HEK293 (cell line): Measurements from ENCODE around the gene TXNIP.

Experiments
- GLIS1 ChIP-seq: fragments of 450-650 bp; formaldehyde crosslinking; IDR thresholded peaks from 2 replicates; pipeline ENCODE4 v1.5.1; 2016; ENCODE audit warnings: missing biosample characterization, missing genetic modification characterization
- OSR2 ChIP-seq: fragments of 450-650 bp; formaldehyde crosslinking; IDR thresholded peaks from 2 replicates; pipeline ENCODE4 v1.5.1; 2016; ENCODE audit warnings: missing biosample characterization, missing genetic modification characterization
- PRDM1 ChIP-seq: fragments of 450-650 bp; formaldehyde crosslinking; IDR thresholded peaks from 2 replicates; pipeline ENCODE4; 2016; ENCODE audit warnings: missing biosample characterization, missing genetic modification characterization
- REPIN1 ChIP-seq: fragments of 450-650 bp; formaldehyde crosslinking; IDR thresholded peaks from 2 replicates; pipeline ENCODE4 v1.5.1; 2017; ENCODE audit warnings: missing biosample characterization, missing genetic modification characterization, low read depth
- SCRT2 ChIP-seq: fragments of 450-650 bp; formaldehyde crosslinking; IDR thresholded peaks from 2 replicates; pipeline ENCODE4 v1.5.1; 2016; ENCODE audit warnings: missing biosample characterization, missing genetic modification characterization
- SETDB1 ChIP-seq: IDR thresholded peaks from one replicate; pipeline ENCODE4 v1.6.1; 2017; ENCODE audit warnings: mild to moderate bottlenecking, low read length, moderate library complexity, mixed read lengths; ENCODE audit not compliant: insufficient read length
- SP3 ChIP-seq: fragments of 450-650 bp; formaldehyde crosslinking; IDR thresholded peaks from 2 replicates; pipeline ENCODE4 v1.5.1; 2016; ENCODE audit warnings: missing biosample characterization, missing genetic modification characterization
- SP7 ChIP-seq: fragments of 450-650 bp; formaldehyde crosslinking; IDR thresholded peaks from 2 replicates; pipeline ENCODE4 v1.5.1; 2016; ENCODE audit warnings: missing biosample characterization, missing genetic modification characterization
- WT1 ChIP-seq: fragments of 450-650 bp; formaldehyde crosslinking; IDR thresholded peaks from 2 replicates; pipeline ENCODE4 v1.5.1; 2016; ENCODE audit warnings: missing biosample characterization, missing genetic modification characterization
- ZBTB1 ChIP-seq: fragments of 450-650 bp; formaldehyde crosslinking; IDR thresholded peaks from 2 replicates; pipeline ENCODE4 v1.5.1; 2016; ENCODE audit warnings: missing biosample characterization, missing genetic modification characterization
- ZBTB17 ChIP-seq: fragments of 450-650 bp; formaldehyde crosslinking; IDR thresholded peaks from 2 replicates; pipeline ENCODE4 v1.5.1; 2016; ENCODE audit warnings: missing biosample characterization, missing genetic modification characterization
- ZBTB48 ChIP-seq: fragments of 450-650 bp; formaldehyde crosslinking; IDR thresholded peaks from 2 replicates; pipeline ENCODE4 v1.5.1; 2016; ENCODE audit warnings: missing biosample characterization, missing genetic modification characterization
- ZFHX2 ChIP-seq: fragments of 450-650 bp; formaldehyde crosslinking; conservative IDR thresholded peaks from 2 replicates; pipeline ENCODE4 v1.5.1; 2016; ENCODE audit warnings: missing biosample characterization, missing genetic modification characterization
- ZNF175 ChIP-seq: fragments of 450-650 bp; formaldehyde crosslinking; IDR thresholded peaks from 2 replicates; pipeline ENCODE4 v1.5.1; 2016; ENCODE audit warnings: missing biosample characterization, missing genetic modification characterization
- ZNF214 ChIP-seq: fragments of 450-650 bp; formaldehyde crosslinking; IDR thresholded peaks from 2 replicates; pipeline ENCODE4 v1.5.1; 2017; ENCODE audit warnings: missing biosample characterization, mild to moderate bottlenecking, missing genetic modification characterization, borderline replicate concordance
- ZNF23 ChIP-seq: fragments of 450-650 bp; formaldehyde crosslinking; IDR thresholded peaks from 2 replicates; pipeline ENCODE4 v1.5.1; 2016; ENCODE audit warnings: missing biosample characterization, missing genetic modification characterization, borderline replicate concordance
- ZNF324 ChIP-seq: fragments of 450-650 bp; formaldehyde crosslinking; IDR thresholded peaks from 2 replicates; pipeline ENCODE4 v1.5.1; 2016; ENCODE audit warnings: missing biosample characterization, missing genetic modification characterization
- ZNF335 ChIP-seq: fragments of 450-650 bp; formaldehyde crosslinking; conservative IDR thresholded peaks from 2 replicates; pipeline ENCODE4 v1.5.1; 2016; ENCODE audit warnings: missing biosample characterization, missing genetic modification characterization
- ZNF394 ChIP-seq: fragments of 450-650 bp; formaldehyde crosslinking; IDR thresholded peaks from 2 replicates; pipeline ENCODE4 v1.5.1; 2016; ENCODE audit warnings: missing biosample characterization, missing genetic modification characterization, mild to moderate bottlenecking, moderate library complexity, borderline replicate concordance
- ZNF398 ChIP-seq: fragments of 450-650 bp; formaldehyde crosslinking; IDR thresholded peaks from 2 replicates; pipeline ENCODE4 v1.5.1; 2017; ENCODE audit warnings: missing biosample characterization, missing genetic modification characterization
- ZNF433 ChIP-seq: fragments of 450-650 bp; formaldehyde crosslinking; IDR thresholded peaks from 2 replicates; pipeline ENCODE4 v1.5.1; 2016; ENCODE audit warnings: missing biosample characterization, missing genetic modification characterization, low read depth
- ZNF501 ChIP-seq: fragments of 450-650 bp; formaldehyde crosslinking; IDR thresholded peaks from 2 replicates; pipeline ENCODE4 v1.5.1; 2016; ENCODE audit warnings: missing biosample characterization, missing genetic modification characterization
- ZNF518A ChIP-seq: fragments of 450-650 bp; formaldehyde crosslinking; conservative IDR thresholded peaks from 2 replicates; pipeline ENCODE4 v1.5.1; 2016; ENCODE audit warnings: low read depth, missing biosample characterization, missing genetic modification characterization
- ZNF529 ChIP-seq: fragments of 450-650 bp; formaldehyde crosslinking; IDR thresholded peaks from 2 replicates; pipeline ENCODE4 v1.5.1; 2017; ENCODE audit warnings: missing genetic modification characterization, missing biosample characterization; ENCODE audit not compliant: insufficient replicate concordance
- ZNF639 ChIP-seq: fragments of 450-650 bp; formaldehyde crosslinking; IDR thresholded peaks from 2 replicates; pipeline ENCODE4 v1.5.1; 2016; ENCODE audit warnings: missing biosample characterization, missing genetic modification characterization
- ZNF658 ChIP-seq: fragments of 450-650 bp; formaldehyde crosslinking; IDR thresholded peaks from 2 replicates; pipeline ENCODE4; 2016; ENCODE audit warnings: missing biosample characterization, missing genetic modification characterization
- ZNF777 ChIP-seq: fragments of 450-650 bp; formaldehyde crosslinking; IDR thresholded peaks from 2 replicates; pipeline ENCODE4 v1.5.1; 2017; ENCODE audit warnings: missing biosample characterization, missing genetic modification characterization, borderline replicate concordance
- TF ChIP-seq, protein P1 (sequence below): fragments of 450-650 bp; formaldehyde crosslinking; IDR thresholded peaks from 2 replicates; pipeline ENCODE4 v1.5.1; 2016; ENCODE audit warnings: missing biosample characterization, missing genetic modification characterization

The TXNIP gene

DNA sequence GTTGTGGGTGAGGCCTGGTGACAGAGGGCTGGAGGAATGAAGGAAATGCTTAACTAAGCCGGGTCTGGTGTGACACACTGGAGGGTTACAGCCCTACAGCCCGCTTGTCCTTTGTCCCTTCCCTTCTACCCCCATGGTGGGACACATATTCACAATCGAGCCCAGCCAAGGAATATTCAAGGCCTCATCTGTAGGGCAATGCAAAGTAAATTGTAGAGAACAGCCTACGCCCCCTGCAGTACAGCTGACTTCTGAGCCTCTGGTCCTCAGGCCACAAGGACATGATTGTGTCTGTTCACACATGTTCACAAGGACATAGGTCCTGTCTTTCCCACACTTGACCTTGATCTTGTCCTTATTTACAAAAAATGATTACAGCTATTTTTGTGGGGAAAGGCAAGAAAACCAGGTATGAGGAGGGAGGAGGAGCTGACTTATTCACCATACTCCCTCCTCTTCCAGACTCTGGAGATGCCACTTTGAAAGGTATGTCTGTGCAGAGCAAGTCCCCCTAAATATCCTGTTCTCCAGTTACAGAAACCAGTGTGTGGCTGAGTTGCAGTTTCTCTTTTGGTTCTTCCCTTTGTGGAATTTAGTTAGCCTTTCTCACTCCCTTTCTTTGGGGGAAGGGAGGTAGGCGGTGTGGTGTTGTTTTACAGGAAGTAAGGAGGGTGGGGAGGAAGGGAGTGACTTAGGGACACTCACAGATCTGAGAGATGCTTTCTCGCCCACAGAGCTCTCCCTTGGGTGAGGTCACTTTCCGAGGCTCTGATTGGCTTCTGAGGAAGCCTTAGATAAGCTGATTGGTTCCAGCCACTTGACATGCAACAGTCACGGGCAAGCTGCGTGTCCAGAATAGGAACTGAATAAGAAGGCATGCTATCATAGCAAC, 17.3 kb downstream of the TXNIP start (continued):
- TF ChIP-seq, protein P1, sequence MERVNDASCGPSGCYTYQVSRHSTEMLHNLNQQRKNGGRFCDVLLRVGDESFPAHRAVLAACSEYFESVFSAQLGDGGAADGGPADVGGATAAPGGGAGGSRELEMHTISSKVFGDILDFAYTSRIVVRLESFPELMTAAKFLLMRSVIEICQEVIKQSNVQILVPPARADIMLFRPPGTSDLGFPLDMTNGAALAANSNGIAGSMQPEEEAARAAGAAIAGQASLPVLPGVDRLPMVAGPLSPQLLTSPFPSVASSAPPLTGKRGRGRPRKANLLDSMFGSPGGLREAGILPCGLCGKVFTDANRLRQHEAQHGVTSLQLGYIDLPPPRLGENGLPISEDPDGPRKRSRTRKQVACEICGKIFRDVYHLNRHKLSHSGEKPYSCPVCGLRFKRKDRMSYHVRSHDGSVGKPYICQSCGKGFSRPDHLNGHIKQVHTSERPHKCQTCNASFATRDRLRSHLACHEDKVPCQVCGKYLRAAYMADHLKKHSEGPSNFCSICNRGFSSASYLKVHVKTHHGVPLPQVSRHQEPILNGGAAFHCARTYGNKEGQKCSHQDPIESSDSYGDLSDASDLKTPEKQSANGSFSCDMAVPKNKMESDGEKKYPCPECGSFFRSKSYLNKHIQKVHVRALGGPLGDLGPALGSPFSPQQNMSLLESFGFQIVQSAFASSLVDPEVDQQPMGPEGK (tag by site-specific recombination): peak; percentile 98
- TF ChIP-seq SP7 (tag by site-specific recombination) (peak; percentile 87), ZNF777 (tag by site-specific recombination) (no peak), ZNF639 (tag by site-specific recombination) (peak; percentile 42; the same call in 1 of the 2 replicates), SCRT2 (tag by site-specific recombination) (peak; percentile 97), ZNF529 (tag by site-specific recombination) (no peak), GLIS1 (tag by site-specific recombination) (peak; percentile 16; the same call in 1 of the 2 replicates), SP3 (peak; percentile 83), ZNF433 (no peak), PRDM1 (tag by site-specific recombination) (peak; percentile 95), ZBTB48 (tag by site-specific recombination) (peak; percentile 99), ZNF394 (peak; percentile 38; the same call in 1 of the 2 replicates), ZBTB1 (tag by site-specific recombination) (no peak), ZNF23 (no peak), ZBTB17 (tag by site-specific recombination) (peak; percentile 90), ZNF398 (tag by site-specific recombination) (peak; percentile 92), OSR2 (peak; percentile 51), ZNF335 (peak; percentile 39; the same call in 1 of the 2 replicates), ZNF658 (tag by site-specific recombination) (no peak), ZNF324 (tag by site-specific recombination) (0 out of 2 replicates have a peak, but pooled peaks have one; percentile 12), ZNF518A (tag by site-specific recombination) (peak; percentile 48; the same call in 1 of the 2 replicates), SETDB1 (peak; percentile 25), ZNF214 (tag by site-specific recombination) (no peak), ZFHX2 (peak; percentile 94), REPIN1 (tag by site-specific recombination) (no peak), ZNF175 (tag by site-specific recombination) (no peak), WT1 (tag by site-specific recombination) (peak; percentile 100), ZNF501 (tag by site-specific recombination) (peak; percentile 30; the same call in 1 of the 2 replicates)
